Stimulated activated CD8-positive, alpha-beta memory T cell treated with anti-CD3 and anti-CD28 coated beads, Interleukin-12 subunit alpha, Interleukin-12 subunit beta, amount 100 ng/mL, for 4 hours (primary cell): ENCODE results near the gene FOXP2.
"Not testable (repeated sequence)": the region's sequence is repeated elsewhere in the genome, so short reads cannot be mapped to it uniquely, and the experiment has no call there.

Experiments used
- DNase-seq: peaks from one replicate; pipeline ENCODE4 v3.0.0-alpha.2; 2020; ENCODE audit warnings: low read depth

The FOXP2 gene

DNA sequence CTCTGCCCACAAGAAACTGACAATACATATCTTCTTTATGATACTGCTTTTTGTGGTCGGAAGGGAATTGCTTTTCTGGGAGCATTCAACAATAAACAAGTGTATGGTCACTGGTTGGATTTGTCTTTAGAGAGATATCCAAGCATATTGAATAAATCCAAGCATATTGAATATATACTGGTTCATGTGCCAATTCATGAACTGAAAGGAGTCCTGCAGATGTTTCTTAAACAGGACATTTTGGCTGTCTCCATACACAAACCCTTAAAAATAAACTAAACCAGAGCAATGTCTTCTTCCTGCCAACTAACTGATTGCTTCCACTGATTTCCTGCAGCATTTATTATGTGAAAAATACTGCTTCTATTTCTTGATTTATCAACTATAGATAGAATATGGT is 173.9 kb downstream of the FOXP2 start:
- DNase-seq: no peak

- DNase-seq: no peak
Measured at GRCh38 chr7:114589436-114589835, 174.8 kb downstream of the FOXP2 start.

GRCh38 chr7:114590298-114590697 is 175.7 kb downstream of the FOXP2 start:
- no peak for DNase-seq

DNA sequence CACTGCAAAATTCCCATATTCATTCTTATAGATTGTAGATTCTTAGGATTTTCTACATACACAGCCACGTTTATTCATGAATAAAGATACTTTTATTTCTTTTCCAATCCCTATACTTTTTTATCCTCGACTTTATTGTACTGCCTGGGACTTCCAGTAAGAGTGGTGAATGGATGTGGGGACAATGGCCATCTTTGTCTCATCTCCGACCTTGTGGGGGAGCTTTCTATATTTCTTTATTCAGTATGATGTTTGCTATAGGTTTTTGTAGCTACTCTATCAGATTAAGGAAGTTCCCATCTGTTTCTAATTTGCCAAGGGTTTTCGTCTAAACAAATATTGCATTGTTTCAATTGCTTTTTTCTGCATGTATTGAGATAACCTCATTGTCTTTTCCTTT is 184.3 kb downstream of the FOXP2 start:
- DNase-seq: no peak

DNA sequence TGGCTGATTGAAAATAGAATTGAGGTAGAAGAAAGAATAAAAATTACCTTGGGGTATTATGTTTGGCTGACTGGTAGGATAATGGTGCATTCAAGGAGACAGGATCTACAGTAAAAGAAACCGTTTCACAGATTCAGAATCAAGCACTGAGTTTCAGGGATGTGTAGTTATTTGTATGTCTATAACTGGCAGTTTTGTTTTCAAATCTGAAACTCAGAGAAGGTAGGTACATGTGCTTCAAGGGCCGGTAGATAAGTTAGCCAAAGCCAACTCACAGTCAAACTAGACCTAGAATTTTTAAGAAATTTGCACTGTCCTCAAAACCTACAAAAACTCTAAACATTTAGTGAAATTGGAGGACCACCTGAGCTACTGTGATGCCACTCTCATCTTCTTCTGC is 191.5 kb downstream of the FOXP2 start:
- no peak for DNase-seq

DNA sequence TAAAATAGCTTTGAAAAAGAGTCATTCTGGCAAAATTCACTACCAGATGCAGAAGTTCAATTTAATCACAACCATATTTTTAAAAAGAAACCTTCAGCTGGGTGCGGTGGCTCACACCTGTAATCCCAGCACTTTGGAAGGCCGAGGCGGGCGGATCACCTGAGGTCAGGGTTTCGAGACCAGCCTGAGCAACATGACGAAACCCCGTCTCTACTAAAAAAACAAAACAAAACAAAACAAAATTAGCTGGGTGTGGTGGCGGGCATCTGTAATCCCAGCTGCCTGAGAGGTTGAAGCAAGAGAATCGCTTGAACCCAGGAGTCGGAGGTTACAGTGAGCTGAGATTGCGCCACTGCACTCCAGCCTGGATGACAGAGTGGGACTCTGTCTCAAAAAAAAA is 194.2 kb downstream of the FOXP2 start:
- not testable (repeated sequence) for DNase-seq

DNA sequence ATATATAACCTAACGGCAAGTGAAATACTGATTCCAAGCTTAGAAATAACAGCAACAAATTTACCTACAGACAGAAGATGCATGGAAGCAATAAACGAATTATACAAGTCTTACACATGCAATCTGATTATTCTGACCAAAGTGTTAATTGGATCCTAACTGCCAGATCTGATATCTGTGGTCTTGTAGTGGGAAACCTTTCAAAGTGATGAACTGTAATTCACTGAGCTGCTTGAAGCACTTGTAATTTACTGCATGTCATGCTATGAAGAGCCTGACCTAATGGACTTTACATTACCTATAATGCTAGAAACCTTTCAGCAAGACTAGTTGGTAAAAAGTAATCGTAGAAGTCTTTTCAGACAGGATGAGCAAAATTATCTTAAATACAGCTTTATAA is 205.6 kb downstream of the FOXP2 start:
- no peak for DNase-seq

GRCh38 chr7:114622221-114622620 is 207.6 kb downstream of the FOXP2 start:
- DNase-seq: no peak

GRCh38 chr7:114623146-114623545 is 208.5 kb downstream of the FOXP2 start:
- DNase-seq: no peak

- no peak for DNase-seq
Measured at GRCh38 chr7:114627231-114627630, 212.6 kb downstream of the FOXP2 start.

GRCh38 chr7:114628362-114628761 is 213.7 kb downstream of the FOXP2 start:
- DNase-seq: no peak

GRCh38 chr7:114629762-114630161 is 215.1 kb downstream of the FOXP2 start:
- no peak for DNase-seq

- DNase-seq: no peak
Measured at GRCh38 chr7:114630201-114630990, 215.8 kb downstream of the FOXP2 start.

DNA sequence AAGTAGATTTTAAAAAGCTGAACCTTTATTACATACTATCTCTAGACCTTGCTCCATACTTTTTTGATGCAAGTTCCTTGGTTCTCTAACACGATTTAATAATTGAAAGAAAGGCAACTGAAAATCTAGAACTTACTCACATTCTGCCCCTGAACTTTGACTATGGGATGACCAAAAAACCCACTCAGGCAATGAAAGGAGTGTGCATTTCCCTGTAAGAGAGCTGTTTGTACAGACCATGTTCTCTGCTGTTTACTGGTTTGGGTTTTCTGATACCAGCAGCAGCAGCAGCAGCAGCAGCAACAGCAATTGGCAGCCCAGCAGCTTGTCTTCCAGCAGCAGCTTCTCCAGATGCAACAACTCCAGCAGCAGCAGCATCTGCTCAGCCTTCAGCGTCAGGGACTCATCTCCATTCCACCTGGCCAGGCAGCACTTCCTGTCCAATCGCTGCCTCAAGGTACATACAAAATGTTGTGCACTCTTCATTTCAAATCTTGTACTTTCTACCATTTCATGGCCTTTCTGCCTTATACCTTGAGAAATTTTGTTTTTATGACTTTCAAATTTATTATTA is 216.7 kb downstream of the FOXP2 start:
- no peak for DNase-seq

DNA sequence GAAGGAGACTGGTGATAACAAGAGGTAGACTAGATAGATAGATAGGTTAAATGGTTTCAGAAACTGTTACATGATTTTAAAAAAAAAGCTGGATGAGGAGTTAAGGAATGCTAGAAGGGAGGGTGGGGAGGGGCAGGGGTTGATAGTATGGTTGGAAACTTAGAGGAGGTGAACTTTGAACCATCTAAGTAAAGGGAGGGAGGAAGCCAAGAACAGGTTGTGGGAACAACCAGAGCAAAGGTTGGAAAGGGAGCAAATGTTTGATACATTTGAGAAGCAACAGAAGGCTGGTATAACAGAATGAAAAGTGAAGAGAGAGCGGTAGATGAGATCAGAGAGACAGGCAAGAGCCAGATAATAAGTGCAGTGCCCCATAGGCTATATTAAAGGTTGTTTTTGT is 224.8 kb downstream of the FOXP2 start:
- DNase-seq: no peak

DNA sequence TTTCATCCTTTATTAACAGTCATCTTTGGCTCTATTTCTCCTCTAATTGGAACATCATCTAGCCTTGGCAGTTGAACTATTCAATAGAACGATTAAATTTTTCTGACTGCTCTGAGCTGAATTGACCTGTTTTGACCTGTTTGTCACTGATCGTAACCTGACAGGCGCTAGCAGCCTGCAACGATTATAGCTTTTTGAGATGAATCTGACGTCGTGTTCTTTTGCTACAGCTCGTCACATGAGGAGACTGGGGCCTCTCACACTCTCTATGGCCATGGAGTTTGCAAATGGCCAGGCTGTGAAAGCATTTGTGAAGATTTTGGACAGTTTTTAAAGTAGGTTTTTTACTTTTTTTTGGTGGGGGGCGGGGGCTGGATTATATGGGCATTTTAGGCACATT is 229.8 kb downstream of the FOXP2 start:
- no peak for DNase-seq

DNA sequence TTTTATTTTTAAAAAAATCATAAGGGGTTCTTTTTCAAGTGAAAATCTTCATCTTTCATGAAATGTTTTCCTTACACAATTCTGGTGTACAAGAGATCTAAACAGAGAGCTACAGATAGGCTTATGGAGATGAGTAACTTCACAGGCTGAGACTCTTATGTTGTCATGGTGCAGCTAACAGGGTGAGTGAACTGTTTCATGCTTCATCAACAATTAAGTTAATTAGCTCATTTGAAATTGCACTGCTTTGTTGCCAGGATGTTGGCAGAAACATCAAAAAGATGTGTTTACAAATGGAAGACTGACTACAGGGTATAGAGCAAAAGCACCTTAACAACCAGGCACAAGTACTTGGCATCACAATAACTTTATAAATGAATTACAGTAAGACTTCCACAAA is 230.8 kb downstream of the FOXP2 start:
- no peak for DNase-seq

DNA sequence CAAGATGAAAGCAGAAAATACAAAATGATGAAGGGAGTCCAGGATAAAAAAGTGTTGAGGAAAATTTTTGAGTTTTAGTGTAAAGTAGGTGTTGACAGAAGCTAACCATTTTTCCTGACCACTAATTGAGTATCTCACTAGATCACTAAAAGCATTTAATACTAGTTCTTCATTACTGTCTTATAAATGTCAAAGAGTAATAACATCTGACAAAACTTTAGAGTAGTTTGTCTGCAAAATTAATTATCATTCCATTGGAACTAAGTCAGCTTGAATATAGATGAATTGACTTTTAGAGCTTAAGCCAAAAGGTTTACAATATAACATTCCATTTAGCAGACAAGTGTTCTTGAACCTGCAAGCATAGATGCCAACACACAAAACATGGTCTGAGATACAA is 232.9 kb downstream of the FOXP2 start:
- DNase-seq: no peak

DNA sequence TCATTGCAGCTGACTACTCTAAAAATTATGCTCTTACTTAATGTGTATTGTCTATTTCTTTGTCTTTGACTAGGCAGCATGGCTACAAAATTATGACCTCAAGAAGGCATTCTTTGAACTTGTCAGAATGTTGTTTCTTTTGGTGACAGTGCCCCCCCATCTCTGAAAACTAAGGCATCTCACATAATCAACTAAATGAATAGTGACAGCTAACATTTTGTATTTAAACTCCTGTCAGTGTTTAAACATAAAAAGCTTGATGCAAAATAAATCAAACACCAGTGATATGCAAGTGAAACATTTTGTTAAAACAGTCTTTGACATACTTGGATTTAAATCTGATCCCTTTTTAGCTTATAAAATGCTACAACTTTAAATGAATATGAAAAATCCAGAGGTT is 233.5 kb downstream of the FOXP2 start:
- no peak for DNase-seq

DNA sequence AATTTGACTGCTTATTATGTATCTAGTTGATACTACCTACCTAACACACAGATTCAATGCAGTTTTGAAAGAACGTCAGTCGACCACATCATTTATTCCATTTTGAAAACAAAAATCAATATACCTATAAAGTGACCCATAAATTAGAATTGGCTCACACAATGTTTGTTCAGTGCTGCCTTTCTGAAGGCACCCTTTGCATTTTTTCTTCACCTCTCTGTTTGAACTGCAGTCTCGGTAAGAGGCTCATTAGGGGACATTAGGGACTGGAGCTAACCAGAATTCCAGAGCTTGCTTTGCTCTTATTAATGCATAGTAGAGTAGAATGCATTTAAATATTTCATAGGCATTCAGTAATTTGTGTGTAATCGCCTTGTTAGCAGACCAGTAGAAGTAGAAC is 234.1 kb downstream of the FOXP2 start:
- DNase-seq: no peak

GRCh38 chr7:114649689-114650088 is 235.1 kb downstream of the FOXP2 start:
- DNase-seq: no peak

DNA sequence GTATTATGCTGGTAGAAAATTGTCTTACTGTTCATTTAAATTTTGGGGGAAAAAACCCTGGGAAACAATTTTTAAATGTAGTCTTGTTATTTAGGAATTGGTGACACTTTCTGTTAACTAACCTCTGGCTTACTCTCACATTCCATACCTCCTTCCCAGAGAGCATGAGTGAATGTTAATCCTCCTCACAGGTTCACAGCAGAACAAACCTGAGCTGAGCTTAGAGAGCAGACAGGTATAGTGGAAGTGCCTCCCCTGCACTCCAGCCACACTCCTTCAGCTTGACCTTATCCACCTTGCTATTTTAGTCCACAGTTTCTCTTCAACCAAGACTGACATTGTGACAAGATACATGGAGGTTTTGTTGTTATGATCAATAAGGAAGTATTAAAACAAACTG is 235.9 kb downstream of the FOXP2 start:
- no peak for DNase-seq

DNA sequence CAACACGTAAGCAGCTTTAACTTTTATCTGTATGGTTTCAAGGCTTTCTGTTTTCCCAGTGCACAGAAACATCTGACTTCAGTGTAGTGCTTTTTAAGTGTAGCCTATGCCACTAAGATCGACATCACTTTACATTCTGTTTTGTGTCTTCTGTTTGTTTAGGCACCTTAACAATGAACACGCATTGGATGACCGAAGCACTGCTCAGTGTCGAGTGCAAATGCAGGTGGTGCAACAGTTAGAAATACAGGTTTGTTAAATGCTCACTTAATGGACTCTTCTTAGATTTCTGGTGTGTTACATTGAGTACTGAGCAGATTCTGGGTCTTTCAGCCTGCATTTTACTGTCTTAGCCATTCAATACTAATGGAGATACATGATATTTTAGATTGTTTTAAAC is 237.4 kb downstream of the FOXP2 start:
- DNase-seq: no peak
